Heart right ventricle (tissue), 16 donors: Measurements from ENCODE around the gene TMEM217. TPM values are rescaled to one million over a fixed set of nuclear protein-coding genes. Genes with fewer than 3 reads are reported as not detected.

Experiments
- ATAC-seq, 8 donors: fragments of 200-7000 bp; cut with Tn5 transposase; one replicate each; pipeline ENCODE4 v1.9.1; 2020; ENCODE audit warnings: mild to moderate bottlenecking in 8 of 8, moderate library complexity in 8 of 8, moderate number of reproducible peaks in 1 of 8
- DNase-seq, 2 donors: peaks; one replicate each; pipeline ENCODE4 v3.0.0-alpha.2; 2020
- H3K27ac ChIP-seq, 10 donors: fragments of 200-600 bp; sonication (generic) in 2 of 10; one replicate each; pipeline versions ENCODE4 v1.5.0 to v1.8.0; 2020 to 2022; ENCODE audit warnings: mild to moderate bottlenecking in 3 of 10
- H3K27me3 ChIP-seq, 7 donors: fragments of 200-600 bp; one replicate each; pipeline ENCODE4 v1.8.0; 2021 to 2022; ENCODE audit warnings: mild to moderate bottlenecking in 2 of 7
- H3K36me3 ChIP-seq, 9 donors: fragments of 200-600 bp; sonication (generic) in 1 of 9; one replicate each; pipeline versions ENCODE4 v1.5.0 to v1.8.0; 2020 to 2022; ENCODE audit warnings: mild to moderate bottlenecking in 2 of 9
- H3K4me1 ChIP-seq, 9 donors: fragments of 200-600 bp; sonication (generic) in 1 of 9; one replicate each; pipeline versions ENCODE4 v1.5.0 to v1.8.0; 2020 to 2022; ENCODE audit warnings: mild to moderate bottlenecking in 4 of 9
- H3K4me3 ChIP-seq, 10 donors: fragments of 200-600 bp; sonication (generic) in 2 of 10; one replicate each; pipeline versions ENCODE4 v1.5.0 to v1.8.0; 2020 to 2022; ENCODE audit warnings: mild to moderate bottlenecking in 7 of 10, moderate library complexity in 2 of 10
- H3K9me3 ChIP-seq, 11 donors: fragments of 200-600 bp in 10 of 11; sonication (generic) in 2 of 11; one replicate each; pipeline versions ENCODE4 v1.5.0 to v1.8.0; 2013 to 2022; ENCODE audit warnings: mild to moderate bottlenecking in 2 of 11, control low read depth in 1 of 11, moderate library complexity in 1 of 11
- WGBS, 2 donors: extraction: QIAGEN DNeasy Blood & Tissue Kit; methylation state at CpG; one replicate each; pipeline ENCODE4 v1.1.7; 2013; ENCODE audit warnings: inconsistent platforms in 1 of 2; 5-methylcytosine and 5-hydroxymethylcytosine counted together
- intact Hi-C, 10 donors: fragments of 100-400 bp; cut with DNase I; formaldehyde crosslinking; loops; one replicate each; pipeline versions ENCODE4 v1.11.1 to v1.14.2; 2022
- polyA plus RNA-seq, 2 donors: library from polyadenylated mRNA; stranded (reverse); fragments of 200-250 nt; gene quantifications; one replicate each; pipeline ENCODE4 v1.2.3, GENCODE V29; 2013
- total RNA-seq, 10 donors: library from RNA; stranded (reverse); fragmentation: NEBNext Ultra II Directional in 3 of 10; extraction: Animal tissue kit (Norgen Biotek cat#: 25700) in 3 of 10; gene quantifications; one replicate each; pipeline versions ENCODE4 v1.2.1 to v1.2.4, GENCODE V29; 2021 to 2023
- TF ChIP-seq, protein P1 (sequence below), 9 donors: fragments of 200-600 bp; sonication (generic) in 2 of 9; IDR thresholded peaks; one replicate each; pipeline versions ENCODE4 v1.5.0 to v1.8.0; 2021 to 2022; ENCODE audit warnings: antibody characterized with exemption in 9 of 9, mild to moderate bottlenecking in 5 of 9, moderate library complexity in 1 of 9
- donor health status: Arrhythmogenic right ventricular cardiomyopathy.
- donor health status: ischemic (EF 13 %, LVEDD 7.1; RV severe dilation, severe dysfunction).
- donor health status: healthy with polysubstance abuse.
- donor health status: DM: no; HTN: yes; CAD: no.
- donor health status: DM: no; HTN: no; CAD: no.
- donor health status: ischemic (EF 25% LVEDD 6.9; RV normal size, moderate dysfunction).
- donor health status: ischemic (EF 25% LVEDD 5.7; RV mildly dilated, moderate dysfunction).
- donor health status: healthy.
- donor health status: DM: yes; HTN: yes; CAD: no.
- donor health status: Ischemic cardiomyopathy.
- donor health status: ischemic (EF 35%, LVEDD 5.7; RV mildly dilated, moderate dysfunction).
- donor health status: nonischemic (EF 11% LVEDD 7.7; RV severe dilation, severe dysfunction).
- donor health status: DM: yes; HTN: yes; CAD: no.
- donor health status: PGD.
- donor health status: ischemic (EF 29% LVEDD 5.4; RV normal size, mild dysfunction).
- donor health status: nonischemic (EF 23%, LVEDD 6.1; RV moderate dilation, normal function).

Gene TMEM217
- total and polyA plus RNA-seq, 12 donors: 0.20 to 1.1 (median 0.41) TPM; not detected in 2

DNA sequence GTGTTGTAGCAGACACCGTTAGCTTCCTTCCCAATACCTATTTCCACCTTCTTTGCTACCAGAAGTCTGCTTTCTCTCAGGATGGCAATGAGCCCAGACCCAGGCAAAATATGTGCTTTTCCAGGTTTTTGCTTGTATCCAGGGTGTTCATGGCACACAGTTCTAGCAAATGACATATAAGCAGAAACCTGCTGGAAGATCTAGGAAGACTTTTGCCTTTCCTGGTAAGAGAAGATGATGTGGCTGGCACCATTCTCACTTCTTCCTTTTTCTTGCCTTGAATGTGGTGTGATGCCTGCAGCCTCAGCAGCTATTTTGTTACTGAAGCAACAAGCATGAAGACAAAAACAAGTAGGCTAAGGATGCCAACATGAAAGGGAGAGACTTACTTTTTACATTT is 19.6 kb downstream of the TMEM217 start:
- Histone ChIP-seq H3K36me3 (no peaks in the 10 kb centered on the region), H3K9me3 (no peaks in the 10 kb centered on the region), H3K4me1 (peaks cover 3 to 53% (median 27%) of the 10 kb centered on the region in 9 donors), H3K4me3 (no peak overlapping the region), H3K27ac (peak overlapping the region in 2 of 10 donors; percentile 90 to 92), H3K27me3 (no peaks in the 10 kb centered on the region)
- ATAC-seq (no peak), DNase-seq (no peak)
- TF ChIP-seq, protein P1, sequence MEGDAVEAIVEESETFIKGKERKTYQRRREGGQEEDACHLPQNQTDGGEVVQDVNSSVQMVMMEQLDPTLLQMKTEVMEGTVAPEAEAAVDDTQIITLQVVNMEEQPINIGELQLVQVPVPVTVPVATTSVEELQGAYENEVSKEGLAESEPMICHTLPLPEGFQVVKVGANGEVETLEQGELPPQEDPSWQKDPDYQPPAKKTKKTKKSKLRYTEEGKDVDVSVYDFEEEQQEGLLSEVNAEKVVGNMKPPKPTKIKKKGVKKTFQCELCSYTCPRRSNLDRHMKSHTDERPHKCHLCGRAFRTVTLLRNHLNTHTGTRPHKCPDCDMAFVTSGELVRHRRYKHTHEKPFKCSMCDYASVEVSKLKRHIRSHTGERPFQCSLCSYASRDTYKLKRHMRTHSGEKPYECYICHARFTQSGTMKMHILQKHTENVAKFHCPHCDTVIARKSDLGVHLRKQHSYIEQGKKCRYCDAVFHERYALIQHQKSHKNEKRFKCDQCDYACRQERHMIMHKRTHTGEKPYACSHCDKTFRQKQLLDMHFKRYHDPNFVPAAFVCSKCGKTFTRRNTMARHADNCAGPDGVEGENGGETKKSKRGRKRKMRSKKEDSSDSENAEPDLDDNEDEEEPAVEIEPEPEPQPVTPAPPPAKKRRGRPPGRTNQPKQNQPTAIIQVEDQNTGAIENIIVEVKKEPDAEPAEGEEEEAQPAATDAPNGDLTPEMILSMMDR (IDR thresholded peaks at IDR 0.05): no peak
- WGBS, 2 donors: 70 to 74% methylated on average over 1 of the region's 1 CpG
- intact Hi-C loops: no loop called here

DNA sequence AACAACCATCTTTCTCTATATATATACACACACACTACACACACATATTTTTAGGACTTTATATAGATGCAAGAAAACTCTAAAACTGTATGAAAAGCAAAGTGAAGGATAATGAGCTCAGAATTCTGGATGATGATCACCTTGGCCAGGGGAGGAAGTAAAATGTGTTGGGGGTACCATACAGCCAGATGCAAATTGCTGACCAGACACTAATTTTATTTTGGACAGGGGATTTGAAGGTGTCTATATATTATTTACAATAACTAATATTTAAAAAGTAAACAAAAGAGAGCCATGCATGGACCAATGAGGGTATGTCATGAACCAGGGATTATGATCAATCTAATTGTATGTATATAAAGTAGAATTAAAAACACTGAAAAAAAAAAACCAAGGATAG is 20.2 kb downstream of the TMEM217 start:
- Histone ChIP-seq H3K27ac (no peak overlapping the region), H3K27me3 (no peaks in the 10 kb centered on the region), H3K4me1 (peaks cover 3 to 47% (median 21%) of the 10 kb centered on the region in 9 donors), H3K36me3 (no peaks in the 10 kb centered on the region), H3K4me3 (no peak overlapping the region), H3K9me3 (no peaks in the 10 kb centered on the region)
- DNase-seq (no peak), ATAC-seq (no peak)
- TF ChIP-seq, protein P1 (IDR thresholded peaks at IDR 0.05): no peak
- intact Hi-C loops: no loop called here

DNA sequence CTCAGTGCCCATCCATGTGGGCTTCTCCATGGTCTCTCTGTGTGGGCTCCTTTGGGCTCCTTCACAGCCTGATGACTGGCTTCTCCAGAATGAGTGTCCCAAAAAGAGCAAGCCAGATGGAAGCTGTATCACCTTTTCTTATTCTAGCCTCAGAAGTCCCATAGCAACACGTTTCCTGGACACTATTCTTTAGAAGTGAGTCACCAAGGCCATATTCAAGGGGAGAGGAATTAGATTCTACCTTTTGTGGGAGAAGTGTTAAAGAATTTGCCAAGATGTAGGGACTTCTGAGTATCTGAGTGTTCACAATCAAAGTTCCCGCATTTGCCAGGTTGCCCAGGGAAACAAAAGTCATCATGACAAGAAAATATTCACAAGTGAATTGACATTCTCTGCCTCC is 21.0 kb downstream of the TMEM217 start:
- H3K9me3 ChIP-seq: no peaks in the 10 kb centered on the region
- H3K4me3 ChIP-seq: no peak overlapping the region
- DNase-seq (no peak), ATAC-seq (no peak)
- no peaks in the 10 kb centered on the region for H3K27me3 ChIP-seq
- intact Hi-C loops: no loop called here
- 86 to 88% methylated on average over 2 of the region's 2 CpGs for WGBS, 2 donors
- no peak overlapping the region for H3K27ac ChIP-seq
- no peaks in the 10 kb centered on the region for H3K36me3 ChIP-seq
- peaks cover under 1 to 38% (median 17%) of the 10 kb centered on the region in 9 donors for H3K4me1 ChIP-seq
- TF ChIP-seq, protein P1 (IDR thresholded peaks at IDR 0.05): no peak

DNA sequence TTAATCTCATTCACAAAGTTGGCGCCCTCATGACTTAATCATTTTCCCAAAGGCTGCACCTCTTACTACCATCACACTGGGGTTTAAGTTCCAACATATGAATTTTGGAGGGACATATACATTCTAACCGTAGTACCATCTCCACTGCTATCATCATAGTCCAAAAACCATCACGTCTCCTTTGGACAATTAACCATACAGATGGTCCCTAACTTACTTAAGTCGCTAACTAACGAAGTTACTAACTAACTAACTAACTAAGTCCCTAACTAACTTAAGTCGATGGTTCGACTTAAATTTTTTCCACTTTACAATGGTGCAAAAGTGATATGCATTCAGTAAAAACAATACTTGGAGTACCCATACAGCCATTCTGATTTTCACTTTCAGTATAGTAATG is 24.4 kb downstream of the TMEM217 start:
- H3K27me3 ChIP-seq: no peaks in the 10 kb centered on the region
- H3K4me3 ChIP-seq: no peak overlapping the region
- no peaks in the 10 kb centered on the region for H3K9me3 ChIP-seq
- H3K36me3 ChIP-seq: no peaks in the 10 kb centered on the region
- DNase-seq (no peak), ATAC-seq (no peak)
- WGBS, 2 donors: 85 to 94% methylated on average over 7 of the region's 7 CpGs
- H3K4me1 ChIP-seq: peaks cover 0 to 4% (median 0%) of the 10 kb centered on the region in 9 donors
- TF ChIP-seq, protein P1 (IDR thresholded peaks at IDR 0.05): no peak
- no peak overlapping the region for H3K27ac ChIP-seq
- intact Hi-C loops: no loop called here
